Measurements from ENCODE around the gene RNPEPL1. TPM values are rescaled to one million over a fixed set of nuclear protein-coding genes. Genes with fewer than 3 reads are reported as not detected.
A peak's percentile ranks its signal among the peaks of the same experiment; 100 is the strongest.

Gene RNPEPL1
- total and polyA plus RNA-seq, 10 of the 15 experiments (the other 5 are each of a cell fraction or from before 2014, with no cell fraction given), result 0.24 to 49.5 (median 6.8) TPM

DNA sequence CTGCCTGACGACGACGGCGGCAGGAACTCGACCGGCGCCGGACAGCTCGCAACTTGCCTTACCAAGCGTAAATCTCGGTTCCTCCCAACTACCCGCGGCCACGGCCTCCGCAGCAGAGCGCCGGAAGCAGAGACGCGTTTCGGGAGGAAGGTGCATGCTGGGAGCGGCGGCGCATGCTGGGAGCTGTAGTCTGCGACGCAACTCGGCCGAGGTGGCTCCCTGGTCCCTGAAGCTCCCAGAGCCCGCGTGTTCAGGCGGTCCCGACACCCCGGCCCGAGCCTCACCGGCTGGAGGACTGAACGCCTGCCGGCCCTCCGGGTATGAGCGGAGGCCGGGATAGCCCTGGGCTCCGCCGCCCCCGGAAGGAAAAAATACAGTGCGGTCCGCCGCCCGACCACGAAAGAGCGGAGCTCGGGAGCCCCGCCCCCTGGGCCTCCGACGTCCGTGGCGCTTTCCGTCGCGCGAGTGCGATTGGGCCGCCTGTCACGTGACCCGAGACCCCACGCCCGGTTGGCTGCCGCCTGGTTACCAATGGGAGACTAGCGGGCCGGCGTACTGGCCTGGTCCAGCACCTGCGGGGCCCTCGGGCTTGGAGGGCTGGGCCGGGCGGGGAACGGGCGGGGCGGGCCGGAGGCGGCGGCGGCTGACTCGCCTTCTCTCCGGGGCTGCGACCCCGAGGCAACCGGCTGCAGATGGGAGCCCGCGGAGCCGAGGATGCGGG is 18.1 kb downstream of the RNPEPL1 start, which contains the start of gene CAPN10 (continued):
- TF ChIP-seq, protein P1, sequence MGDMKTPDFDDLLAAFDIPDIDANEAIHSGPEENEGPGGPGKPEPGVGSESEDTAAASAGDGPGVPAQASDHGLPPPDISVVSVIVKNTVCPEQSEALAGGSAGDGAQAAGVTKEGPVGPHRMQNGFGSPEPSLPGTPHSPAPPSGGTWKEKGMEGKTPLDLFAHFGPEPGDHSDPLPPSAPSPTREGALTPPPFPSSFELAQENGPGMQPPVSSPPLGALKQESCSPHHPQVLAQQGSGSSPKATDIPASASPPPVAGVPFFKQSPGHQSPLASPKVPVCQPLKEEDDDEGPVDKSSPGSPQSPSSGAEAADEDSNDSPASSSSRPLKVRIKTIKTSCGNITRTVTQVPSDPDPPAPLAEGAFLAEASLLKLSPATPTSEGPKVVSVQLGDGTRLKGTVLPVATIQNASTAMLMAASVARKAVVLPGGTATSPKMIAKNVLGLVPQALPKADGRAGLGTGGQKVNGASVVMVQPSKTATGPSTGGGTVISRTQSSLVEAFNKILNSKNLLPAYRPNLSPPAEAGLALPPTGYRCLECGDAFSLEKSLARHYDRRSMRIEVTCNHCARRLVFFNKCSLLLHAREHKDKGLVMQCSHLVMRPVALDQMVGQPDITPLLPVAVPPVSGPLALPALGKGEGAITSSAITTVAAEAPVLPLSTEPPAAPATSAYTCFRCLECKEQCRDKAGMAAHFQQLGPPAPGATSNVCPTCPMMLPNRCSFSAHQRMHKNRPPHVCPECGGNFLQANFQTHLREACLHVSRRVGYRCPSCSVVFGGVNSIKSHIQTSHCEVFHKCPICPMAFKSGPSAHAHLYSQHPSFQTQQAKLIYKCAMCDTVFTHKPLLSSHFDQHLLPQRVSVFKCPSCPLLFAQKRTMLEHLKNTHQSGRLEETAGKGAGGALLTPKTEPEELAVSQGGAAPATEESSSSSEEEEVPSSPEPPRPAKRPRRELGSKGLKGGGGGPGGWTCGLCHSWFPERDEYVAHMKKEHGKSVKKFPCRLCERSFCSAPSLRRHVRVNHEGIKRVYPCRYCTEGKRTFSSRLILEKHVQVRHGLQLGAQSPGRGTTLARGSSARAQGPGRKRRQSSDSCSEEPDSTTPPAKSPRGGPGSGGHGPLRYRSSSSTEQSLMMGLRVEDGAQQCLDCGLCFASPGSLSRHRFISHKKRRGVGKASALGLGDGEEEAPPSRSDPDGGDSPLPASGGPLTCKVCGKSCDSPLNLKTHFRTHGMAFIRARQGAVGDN (IDR thresholded peaks at IDR 0.05), result no peak; the same call in 1 of the 2 replicates
- TF ChIP-seq EED (IDR thresholded peaks at IDR 0.05; ENCODE audit: low read depth) (peak; percentile 46; the same call in 1 of the 2 replicates), BCL11A (IDR thresholded peaks at IDR 0.05; ENCODE audit: low read depth, low read length) (0 out of 2 replicates have a peak, but pooled peaks have one; percentile 11), CHD4 (IDR thresholded peaks at IDR 0.05) (no peak), NR2C2 (IDR thresholded peaks at IDR 0.05; ENCODE audit: borderline replicate concordance, control insufficient read depth, insufficient read length, low read depth) (no peak), BACH1 (IDR thresholded peaks at IDR 0.05; ENCODE audit: borderline replicate concordance) (0 out of 2 replicates have a peak, but pooled peaks have one; percentile 23), POLR2AphosphoS5 (IDR thresholded peaks at IDR 0.05; ENCODE audit: low read length) (peak; percentile 97), RFX5 (IDR thresholded peaks at IDR 0.05; ENCODE audit: low read depth, low read length) (no peak), FOXM1 (IDR thresholded peaks at IDR 0.05; ENCODE audit: low read depth, low read length) (no peak), NR2F1 (conservative IDR thresholded peaks at IDR 0.05) (0 out of 2 replicates have a peak, but pooled peaks have one; percentile 19), RAD51 (IDR thresholded peaks at IDR 0.05) (peak; percentile 99), POLR2AphosphoS2 (IDR thresholded peaks at IDR 0.05; ENCODE audit: low read depth, low read length) (no peak; the same call in 1 of the 2 replicates), SIN3A (IDR thresholded peaks at IDR 0.05; ENCODE audit: low read depth, low read length) (peak; percentile 70; the same call in 1 of the 2 replicates), FOXK2 (IDR thresholded peaks at IDR 0.05) (no peak), IKZF2 (IDR thresholded peaks at IDR 0.05) (peak; percentile 11 to 25; a peak in 1 of 4 replicates), ZNF24 (IDR thresholded peaks at IDR 0.05) (no peak), ESRRA (IDR thresholded peaks at IDR 0.05; ENCODE audit: low read length) (no peak), SMC3 (IDR thresholded peaks at IDR 0.05; ENCODE audit: borderline replicate concordance, low read length) (no peak), HSF1 (IDR thresholded peaks at IDR 0.05; ENCODE audit: low read depth, low read length) (no peak), STAT1 (conservative IDR thresholded peaks at IDR 0.05) (peak; percentile 75; the same call in 1 of the 2 replicates), DPF2 (IDR thresholded peaks at IDR 0.05) (peak; percentile 54), NFYA (IDR thresholded peaks at IDR 0.05; ENCODE audit: borderline replicate concordance, low read depth, low read length) (no peak), HDGF (IDR thresholded peaks at IDR 0.05) (peak; percentile 81; the same call in 1 of the 2 replicates), YBX1 (IDR thresholded peaks at IDR 0.05) (no peak), RB1 (IDR thresholded peaks at IDR 0.05; ENCODE audit: borderline replicate concordance) (no peak), KDM1A (IDR thresholded peaks at IDR 0.05; ENCODE audit: borderline replicate concordance) (no peak), MTA3 (IDR thresholded peaks at IDR 0.05; ENCODE audit: borderline replicate concordance, low read length) (no peak)
- TF ChIP-seq, protein P2, sequence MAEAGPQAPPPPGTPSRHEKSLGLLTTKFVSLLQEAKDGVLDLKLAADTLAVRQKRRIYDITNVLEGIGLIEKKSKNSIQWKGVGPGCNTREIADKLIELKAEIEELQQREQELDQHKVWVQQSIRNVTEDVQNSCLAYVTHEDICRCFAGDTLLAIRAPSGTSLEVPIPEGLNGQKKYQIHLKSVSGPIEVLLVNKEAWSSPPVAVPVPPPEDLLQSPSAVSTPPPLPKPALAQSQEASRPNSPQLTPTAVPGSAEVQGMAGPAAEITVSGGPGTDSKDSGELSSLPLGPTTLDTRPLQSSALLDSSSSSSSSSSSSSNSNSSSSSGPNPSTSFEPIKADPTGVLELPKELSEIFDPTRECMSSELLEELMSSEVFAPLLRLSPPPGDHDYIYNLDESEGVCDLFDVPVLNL (IDR thresholded peaks at IDR 0.05; ENCODE audit: low read depth, low read length), result no peak

Data from GM12878 (cell line).